Measurements from ENCODE around the gene AGR2. TPM values are rescaled to one million over a fixed set of nuclear protein-coding genes. Genes with fewer than 3 reads are reported as not detected.
A peak's percentile ranks its signal among the peaks of the same experiment; 100 is the strongest.

Gene AGR2
- total RNA-seq, 1 experiment from 2014 or later = 76.1 TPM

- CTCF ChIA-PET = no interaction called here
Measured at GRCh38 chr7:16850614-16851466, 46.0 kb upstream of the AGR2 start.

GRCh38 chr7:16849296-16850148, 44.7 kb upstream of the AGR2 start:
- no TSS peak for BruUV-seq (replicated peaks)
- ChIA-PET POLR2A (ENCODE audit: unreplicated experiment) (interaction anchor here (0.6 kb wide), 1 partner anchor 390 kb away, joined by 6 read pairs; no protein-coding TSS in a partner anchor), CTCF (no interaction called here)
- H3K4me3 ChIP-seq = no peak overlapping the region
- no peaks in the 10 kb centered on the region for H3K27me3 ChIP-seq (ENCODE audit: insufficient read depth, low read depth)
- H3F3A ChIP-seq (ENCODE audit: insufficient read depth, low read depth) = peaks cover 36% of the 10 kb centered on the region
- peaks cover 16% of the 10 kb centered on the region; the same call in 1 of the 2 replicates for H3K9me3 ChIP-seq (ENCODE audit: insufficient read depth, low read depth)
- no peaks in the 10 kb centered on the region for H3K79me2 ChIP-seq (ENCODE audit: low read depth)
- H4K20me1 ChIP-seq (ENCODE audit: insufficient read depth) = no peaks in the 10 kb centered on the region
- no peak overlapping the region for H2AFZ ChIP-seq
- peaks cover 59% of the 10 kb centered on the region for H3K4me1 ChIP-seq (replicated peaks; ENCODE audit: insufficient read depth)
- 0 out of 2 replicates have a peak overlapping the region, but pooled peaks have one; percentile 0 for H3K4me2 ChIP-seq
- H3K9me2 ChIP-seq (ENCODE audit: insufficient read depth) = no peaks in the 10 kb centered on the region
- 0 out of 2 replicates have a peak, but pooled peaks cover 5% of the 10 kb centered on the region for H3K36me3 ChIP-seq (ENCODE audit: low read depth)
- intact Hi-C loops (cut with micrococcal nuclease; ENCODE audit: unreplicated experiment) = loop anchor here (5.0 kb wide), 1 partner anchor 133 kb away; no protein-coding TSS in a partner anchor
- no peak overlapping the region for H3K27ac ChIP-seq
- TF ChIP-seq EZH2 (IDR thresholded peaks at IDR 0.05; ENCODE audit: low read depth) (no peak), CTCF (conservative IDR thresholded peaks at IDR 0.05) (no peak)
- DNase-seq = no peak

More at GRCh38 chr7:16850614-16851466, 46.0 kb upstream of the AGR2 start:
- POLR2A ChIA-PET (ENCODE audit: unreplicated experiment) = interaction anchor here (0.6 kb wide), 1 partner anchor 133 kb away, joined by 3 read pairs; no protein-coding TSS in a partner anchor
- BruUV-seq (replicated peaks) = no TSS peak
- TF ChIP-seq EZH2 (IDR thresholded peaks at IDR 0.05; ENCODE audit: low read depth) (no peak), CTCF (conservative IDR thresholded peaks at IDR 0.05) (no peak)
- H3K9me2 ChIP-seq (ENCODE audit: insufficient read depth) = no peaks in the 10 kb centered on the region
- no peaks in the 10 kb centered on the region for H3K27me3 ChIP-seq (ENCODE audit: insufficient read depth, low read depth)
- no peaks in the 10 kb centered on the region for H4K20me1 ChIP-seq (ENCODE audit: insufficient read depth)
- 0 out of 2 replicates have a peak overlapping the region, but pooled peaks have one; percentile 0 for H3K4me2 ChIP-seq
- H2AFZ ChIP-seq = no peak overlapping the region
- no peak overlapping the region for H3K4me3 ChIP-seq
- H3K9me3 ChIP-seq (ENCODE audit: insufficient read depth, low read depth) = peaks cover 6% of the 10 kb centered on the region; the same call in 1 of the 2 replicates
- H3K27ac ChIP-seq = no peak overlapping the region
- DNase-seq = no peak
- H3K36me3 ChIP-seq (ENCODE audit: low read depth) = no peaks in the 10 kb centered on the region
- peaks cover 46% of the 10 kb centered on the region for H3K4me1 ChIP-seq (replicated peaks; ENCODE audit: insufficient read depth)
- intact Hi-C loops (cut with micrococcal nuclease; ENCODE audit: unreplicated experiment) = no loop called here
- peaks cover 30% of the 10 kb centered on the region for H3F3A ChIP-seq (ENCODE audit: insufficient read depth, low read depth)
- no peaks in the 10 kb centered on the region for H3K79me2 ChIP-seq (ENCODE audit: low read depth)

- peaks cover 59% of the 10 kb centered on the region for H3K4me1 ChIP-seq (replicated peaks; ENCODE audit: insufficient read depth)
- H3K27ac ChIP-seq = peak overlapping the region; percentile 87
- H3F3A ChIP-seq (ENCODE audit: insufficient read depth, low read depth) = peaks cover 36% of the 10 kb centered on the region
- H3K9me3 ChIP-seq (ENCODE audit: insufficient read depth, low read depth) = peaks cover 23% of the 10 kb centered on the region; the same call in 1 of the 2 replicates
- no peaks in the 10 kb centered on the region for H3K27me3 ChIP-seq (ENCODE audit: insufficient read depth, low read depth)
- H3K4me2 ChIP-seq = peak overlapping the region; percentile 68
- intact Hi-C loops (cut with micrococcal nuclease; ENCODE audit: unreplicated experiment) = loop anchor here (1.0 to 5.0 kb wide), 5 partner anchors 42 to 135 kb away; partner anchors contain the start of gene TSPAN13
- no TSS peak for BruUV-seq (replicated peaks)
- TF ChIP-seq EZH2 (IDR thresholded peaks at IDR 0.05; ENCODE audit: low read depth) = no peak
- TF ChIP-seq CTCF (conservative IDR thresholded peaks at IDR 0.05) = no peak
- no peaks in the 10 kb centered on the region for H4K20me1 ChIP-seq (ENCODE audit: insufficient read depth)
- POLR2A ChIA-PET (ENCODE audit: unreplicated experiment) = interaction anchor here (0.6 to 0.7 kb wide), 5 partner anchors 36 to 525 kb away, joined by 3 to 7 read pairs (median 4); partner anchors contain the start of gene ANKMY2
- H3K79me2 ChIP-seq (ENCODE audit: low read depth) = no peaks in the 10 kb centered on the region
- H3K9me2 ChIP-seq (ENCODE audit: insufficient read depth) = no peaks in the 10 kb centered on the region
- 0 out of 2 replicates have a peak, but pooled peaks cover 5% of the 10 kb centered on the region for H3K36me3 ChIP-seq (ENCODE audit: low read depth)
- H2AFZ ChIP-seq = peak overlapping the region; percentile 36; the same call in 1 of the 2 replicates
- peak; percentile 90 to 100 for DNase-seq
- CTCF ChIA-PET = interaction anchor here (0.9 to 1.7 kb wide), 2 partner anchors 46 to 75 kb away, joined by 3 to 4 read pairs; no protein-coding TSS in a partner anchor
- peak overlapping the region; percentile 39; the same call in 1 of the 2 replicates for H3K4me3 ChIP-seq
Measured at GRCh38 chr7:16847381-16847860, 42.6 kb upstream of the AGR2 start.

Data from PC-9 (cell line).